Measurements from ENCODE around the gene LEFTY2.

The LEFTY2 gene

DNA sequence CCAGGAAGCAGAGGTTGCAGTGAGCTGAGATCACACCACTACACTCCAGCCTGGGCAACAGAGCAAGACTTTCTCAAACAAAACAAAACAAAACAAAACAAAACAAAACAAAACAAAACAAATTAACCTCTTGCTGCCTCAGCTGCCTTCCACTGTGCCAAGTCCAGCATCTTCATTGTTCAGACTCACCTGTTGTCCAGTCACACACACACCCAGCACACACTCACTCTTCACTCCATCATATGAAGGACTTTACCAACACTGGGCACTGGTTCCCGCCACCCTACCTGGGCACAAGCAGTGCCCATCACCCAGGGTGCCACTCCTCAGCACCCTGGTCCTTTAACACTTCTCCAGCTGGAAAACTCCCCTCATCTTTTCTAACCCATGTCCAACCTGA, 31.5 kb downstream of the LEFTY2 start:
- H3K9ac ChIP-seq (ENCODE audit: low read length in 5 of 5), result no peak overlapping the region
- H3K36me3 ChIP-seq (ENCODE audit: control insufficient read depth in 5 of 5, insufficient read depth in 5 of 5, low read length in 5 of 5), result peaks cover 0 to 4% (median 0%) of the 10 kb centered on the region in 5 donors
- no peak overlapping the region for H3K27ac ChIP-seq (ENCODE audit: low read depth, low read length)
- peaks cover 0 to 12% (median 5%) of the 10 kb centered on the region in 5 donors for H3K4me1 ChIP-seq (ENCODE audit: control insufficient read depth in 5 of 5, insufficient read depth in 5 of 5, low read length in 5 of 5)
- no peaks in the 10 kb centered on the region for H3K9me3 ChIP-seq (ENCODE audit: control insufficient read depth in 5 of 5, low read length in 5 of 5)
- no peaks in the 10 kb centered on the region for H3K27me3 ChIP-seq (ENCODE audit: control insufficient read depth in 5 of 5, insufficient read depth in 4 of 5, low read length in 5 of 5)
- H3K4me3 ChIP-seq (ENCODE audit: low read depth in 1 of 5, low read length in 5 of 5), result no peak overlapping the region

- Histone ChIP-seq H3K27me3 (ENCODE audit: control insufficient read depth in 5 of 5, insufficient read depth in 4 of 5, low read length in 5 of 5) (no peaks in the 10 kb centered on the region), H3K9me3 (ENCODE audit: control insufficient read depth in 5 of 5, low read length in 5 of 5) (no peaks in the 10 kb centered on the region), H3K27ac (ENCODE audit: low read depth, low read length) (no peak overlapping the region)
Measured at GRCh38 chr1:225908773-225909172, 32.2 kb downstream of the LEFTY2 start.

GRCh38 chr1:225908013-225908640, 32.9 kb downstream of the LEFTY2 start:
- Histone ChIP-seq H3K36me3 (ENCODE audit: control insufficient read depth in 5 of 5, insufficient read depth in 5 of 5, low read length in 5 of 5) (peaks cover 0 to 3% (median 0%) of the 10 kb centered on the region in 5 donors), H3K4me1 (ENCODE audit: control insufficient read depth in 5 of 5, insufficient read depth in 5 of 5, low read length in 5 of 5) (peaks cover 0 to 12% (median 5%) of the 10 kb centered on the region in 5 donors), H3K27me3 (ENCODE audit: control insufficient read depth in 5 of 5, insufficient read depth in 4 of 5, low read length in 5 of 5) (no peaks in the 10 kb centered on the region), H3K9ac (ENCODE audit: low read length in 5 of 5) (no peak overlapping the region), H3K4me3 (ENCODE audit: low read depth in 1 of 5, low read length in 5 of 5) (no peak overlapping the region), H3K9me3 (ENCODE audit: control insufficient read depth in 5 of 5, low read length in 5 of 5) (no peaks in the 10 kb centered on the region), H3K27ac (ENCODE audit: low read depth, low read length) (no peak overlapping the region)

More at GRCh38 chr1:225908773-225909172, 32.2 kb downstream of the LEFTY2 start:
- H3K4me1 ChIP-seq (ENCODE audit: control insufficient read depth in 5 of 5, insufficient read depth in 5 of 5, low read length in 5 of 5), result peaks cover 0 to 12% (median 5%) of the 10 kb centered on the region in 5 donors
- peaks cover 0 to 3% (median 0%) of the 10 kb centered on the region in 5 donors for H3K36me3 ChIP-seq (ENCODE audit: control insufficient read depth in 5 of 5, insufficient read depth in 5 of 5, low read length in 5 of 5)
- H3K4me3 ChIP-seq (ENCODE audit: low read depth in 1 of 5, low read length in 5 of 5), result no peak overlapping the region
- no peak overlapping the region for H3K9ac ChIP-seq (ENCODE audit: low read length in 5 of 5)

DNA sequence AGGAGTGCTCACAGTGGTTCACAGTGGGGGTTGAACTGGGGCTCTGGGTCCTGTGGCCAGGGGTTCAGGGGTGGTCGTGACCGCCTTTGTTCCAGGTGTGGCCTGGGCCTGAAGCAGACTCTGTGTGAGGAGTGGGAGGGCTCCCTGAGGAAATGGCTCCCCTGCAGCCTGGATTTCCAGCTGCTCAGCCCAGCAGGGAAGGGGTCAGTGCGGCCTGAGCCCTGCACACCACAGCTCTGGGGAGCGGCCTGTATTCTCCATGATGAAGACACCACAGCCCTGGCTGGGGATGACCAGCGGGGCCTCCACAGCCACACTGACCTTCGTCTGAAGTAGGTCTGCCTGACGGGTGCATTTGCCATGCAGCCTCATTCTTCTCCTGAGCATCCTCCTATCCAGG, 33.7 kb downstream of the LEFTY2 start:
- Histone ChIP-seq H3K36me3 (ENCODE audit: control insufficient read depth in 5 of 5, insufficient read depth in 5 of 5, low read length in 5 of 5) (no peaks in the 10 kb centered on the region), H3K9ac (ENCODE audit: low read length in 5 of 5) (no peak overlapping the region), H3K9me3 (ENCODE audit: control insufficient read depth in 5 of 5, low read length in 5 of 5) (no peaks in the 10 kb centered on the region)

GRCh38 chr1:225906467-225906866, 34.6 kb downstream of the LEFTY2 start:
- Histone ChIP-seq H3K9me3 (ENCODE audit: control insufficient read depth in 5 of 5, low read length in 5 of 5) (no peaks in the 10 kb centered on the region), H3K27ac (ENCODE audit: low read depth, low read length) (no peak overlapping the region), H3K36me3 (ENCODE audit: control insufficient read depth in 5 of 5, insufficient read depth in 5 of 5, low read length in 5 of 5) (no peaks in the 10 kb centered on the region), H3K27me3 (ENCODE audit: control insufficient read depth in 5 of 5, insufficient read depth in 4 of 5, low read length in 5 of 5) (no peaks in the 10 kb centered on the region), H3K4me3 (ENCODE audit: low read depth in 1 of 5, low read length in 5 of 5) (no peak overlapping the region), H3K9ac (ENCODE audit: low read length in 5 of 5) (no peak overlapping the region), H3K4me1 (ENCODE audit: control insufficient read depth in 5 of 5, insufficient read depth in 5 of 5, low read length in 5 of 5) (peaks cover 0 to 7% (median 1%) of the 10 kb centered on the region in 5 donors)

More for the DNA sequence above, 33.7 kb downstream of the LEFTY2 start:
- no peak overlapping the region for H3K4me3 ChIP-seq (ENCODE audit: low read depth in 1 of 5, low read length in 5 of 5)
- H3K27ac ChIP-seq (ENCODE audit: low read depth, low read length), result no peak overlapping the region
- no peaks in the 10 kb centered on the region for H3K27me3 ChIP-seq (ENCODE audit: control insufficient read depth in 5 of 5, insufficient read depth in 4 of 5, low read length in 5 of 5)
- H3K4me1 ChIP-seq (ENCODE audit: control insufficient read depth in 5 of 5, insufficient read depth in 5 of 5, low read length in 5 of 5), result peaks cover 0 to 12% (median 5%) of the 10 kb centered on the region in 5 donors

DNA sequence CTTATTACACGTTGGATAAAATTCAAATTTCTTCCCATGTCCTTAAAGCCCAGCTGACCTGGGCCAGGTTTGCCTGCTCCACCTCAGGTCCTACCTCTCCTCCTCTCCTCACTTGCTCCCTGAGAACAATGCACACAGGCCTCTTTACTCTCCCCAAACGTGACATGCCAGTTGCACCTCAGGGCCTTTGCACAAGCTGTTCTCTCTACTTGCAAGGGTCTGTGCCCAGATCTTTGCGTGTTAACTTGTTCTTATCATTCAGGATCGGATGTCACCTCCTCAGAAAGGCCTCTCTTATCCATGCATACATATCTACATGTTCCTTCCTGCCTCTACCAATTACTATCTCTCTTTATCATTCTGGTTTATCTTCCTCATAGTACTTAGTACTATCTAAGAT, 37.4 kb downstream of the LEFTY2 start:
- Histone ChIP-seq H3K9me3 (ENCODE audit: control insufficient read depth in 5 of 5, low read length in 5 of 5) (no peaks in the 10 kb centered on the region), H3K4me3 (ENCODE audit: low read depth in 1 of 5, low read length in 5 of 5) (no peak overlapping the region), H3K27me3 (ENCODE audit: control insufficient read depth in 5 of 5, insufficient read depth in 4 of 5, low read length in 5 of 5) (no peaks in the 10 kb centered on the region), H3K36me3 (ENCODE audit: control insufficient read depth in 5 of 5, insufficient read depth in 5 of 5, low read length in 5 of 5) (no peaks in the 10 kb centered on the region), H3K9ac (ENCODE audit: low read length in 5 of 5) (no peak overlapping the region), H3K4me1 (ENCODE audit: control insufficient read depth in 5 of 5, insufficient read depth in 5 of 5, low read length in 5 of 5) (peaks cover 0 to 3% (median 0%) of the 10 kb centered on the region in 5 donors), H3K27ac (ENCODE audit: low read depth, low read length) (no peak overlapping the region)

GRCh38 chr1:225899044-225899925, 41.7 kb downstream of the LEFTY2 start:
- peaks cover 0 to 3% (median 0%) of the 10 kb centered on the region in 5 donors for H3K4me1 ChIP-seq (ENCODE audit: control insufficient read depth in 5 of 5, insufficient read depth in 5 of 5, low read length in 5 of 5)
- H3K4me3 ChIP-seq (ENCODE audit: low read depth in 1 of 5, low read length in 5 of 5), result no peak overlapping the region
- H3K36me3 ChIP-seq (ENCODE audit: control insufficient read depth in 5 of 5, insufficient read depth in 5 of 5, low read length in 5 of 5), result no peaks in the 10 kb centered on the region
- H3K27ac ChIP-seq (ENCODE audit: low read depth, low read length), result no peak overlapping the region
- no peaks in the 10 kb centered on the region for H3K9me3 ChIP-seq (ENCODE audit: control insufficient read depth in 5 of 5, low read length in 5 of 5)
- no peak overlapping the region for H3K9ac ChIP-seq (ENCODE audit: low read length in 5 of 5)
- no peaks in the 10 kb centered on the region for H3K27me3 ChIP-seq (ENCODE audit: control insufficient read depth in 5 of 5, insufficient read depth in 4 of 5, low read length in 5 of 5)

- H3K4me1 ChIP-seq (ENCODE audit: control insufficient read depth in 5 of 5, insufficient read depth in 5 of 5, low read length in 5 of 5), result peaks cover 0 to 3% (median 0%) of the 10 kb centered on the region in 5 donors
- no peak overlapping the region for H3K4me3 ChIP-seq (ENCODE audit: low read depth in 1 of 5, low read length in 5 of 5)
- H3K9me3 ChIP-seq (ENCODE audit: control insufficient read depth in 5 of 5, low read length in 5 of 5), result no peaks in the 10 kb centered on the region
- no peak overlapping the region for H3K27ac ChIP-seq (ENCODE audit: low read depth, low read length)
- H3K27me3 ChIP-seq (ENCODE audit: control insufficient read depth in 5 of 5, insufficient read depth in 4 of 5, low read length in 5 of 5), result no peaks in the 10 kb centered on the region
- no peaks in the 10 kb centered on the region for H3K36me3 ChIP-seq (ENCODE audit: control insufficient read depth in 5 of 5, insufficient read depth in 5 of 5, low read length in 5 of 5)
- no peak overlapping the region for H3K9ac ChIP-seq (ENCODE audit: low read length in 5 of 5)
Measured at GRCh38 chr1:225897595-225898514, 43.2 kb downstream of the LEFTY2 start.

GRCh38 chr1:225896937-225897549, 44.0 kb downstream of the LEFTY2 start:
- H3K9ac ChIP-seq (ENCODE audit: low read length in 5 of 5), result no peak overlapping the region
- no peaks in the 10 kb centered on the region for H3K36me3 ChIP-seq (ENCODE audit: control insufficient read depth in 5 of 5, insufficient read depth in 5 of 5, low read length in 5 of 5)
- no peak overlapping the region for H3K4me3 ChIP-seq (ENCODE audit: low read depth in 1 of 5, low read length in 5 of 5)
- H3K27ac ChIP-seq (ENCODE audit: low read depth, low read length), result no peak overlapping the region
- no peaks in the 10 kb centered on the region for H3K27me3 ChIP-seq (ENCODE audit: control insufficient read depth in 5 of 5, insufficient read depth in 4 of 5, low read length in 5 of 5)
- H3K9me3 ChIP-seq (ENCODE audit: control insufficient read depth in 5 of 5, low read length in 5 of 5), result no peaks in the 10 kb centered on the region
- peaks cover 0 to 3% (median 0%) of the 10 kb centered on the region in 5 donors for H3K4me1 ChIP-seq (ENCODE audit: control insufficient read depth in 5 of 5, insufficient read depth in 5 of 5, low read length in 5 of 5)
